BE2C (cell line): Measurements from ENCODE around the gene PRDM15.

Experiments
- DNase-seq: peaks from one replicate; pipeline ENCODE4 v3.0.0-alpha.2; 2020
- H3K27me3 ChIP-seq: fragments of 250-450 bp; sonication (Bioruptor Pico); 2 replicates; pipeline ENCODE4 v1.5.1; 2020; ENCODE audit warnings: mild to moderate bottlenecking
- H3K36me3 ChIP-seq: fragments of 250-450 bp; sonication (Bioruptor Pico); 2 replicates; pipeline ENCODE4 v1.5.1; 2020; ENCODE audit warnings: mild to moderate bottlenecking
- H3K4me1 ChIP-seq: fragments of 250-450 bp; sonication (Bioruptor Pico); 2 replicates; pipeline ENCODE4 v1.5.1; 2020
- H3K4me3 ChIP-seq: 2 replicates; pipeline ENCODE4 v1.5.1; 2011; ENCODE audit warnings: low read depth, low read length
- H3K9me3 ChIP-seq: fragments of 250-450 bp; sonication (Bioruptor Pico); 2 replicates; pipeline ENCODE4 v1.5.1; 2020
- TF ChIP-seq, protein P1 (sequence below): IDR thresholded peaks from 2 replicates; pipeline ENCODE4 v1.5.1; 2012; ENCODE audit warnings: mild to moderate bottlenecking, low read depth, low read length

PRDM15 gene

GRCh38 chr21:41809891-41810596, 69.1 kb downstream of the PRDM15 start:
- H3K4me3 ChIP-seq: no peak overlapping the region
- no peaks in the 10 kb centered on the region for H3K27me3 ChIP-seq
- no peaks in the 10 kb centered on the region for H3K9me3 ChIP-seq
- TF ChIP-seq, protein P1, sequence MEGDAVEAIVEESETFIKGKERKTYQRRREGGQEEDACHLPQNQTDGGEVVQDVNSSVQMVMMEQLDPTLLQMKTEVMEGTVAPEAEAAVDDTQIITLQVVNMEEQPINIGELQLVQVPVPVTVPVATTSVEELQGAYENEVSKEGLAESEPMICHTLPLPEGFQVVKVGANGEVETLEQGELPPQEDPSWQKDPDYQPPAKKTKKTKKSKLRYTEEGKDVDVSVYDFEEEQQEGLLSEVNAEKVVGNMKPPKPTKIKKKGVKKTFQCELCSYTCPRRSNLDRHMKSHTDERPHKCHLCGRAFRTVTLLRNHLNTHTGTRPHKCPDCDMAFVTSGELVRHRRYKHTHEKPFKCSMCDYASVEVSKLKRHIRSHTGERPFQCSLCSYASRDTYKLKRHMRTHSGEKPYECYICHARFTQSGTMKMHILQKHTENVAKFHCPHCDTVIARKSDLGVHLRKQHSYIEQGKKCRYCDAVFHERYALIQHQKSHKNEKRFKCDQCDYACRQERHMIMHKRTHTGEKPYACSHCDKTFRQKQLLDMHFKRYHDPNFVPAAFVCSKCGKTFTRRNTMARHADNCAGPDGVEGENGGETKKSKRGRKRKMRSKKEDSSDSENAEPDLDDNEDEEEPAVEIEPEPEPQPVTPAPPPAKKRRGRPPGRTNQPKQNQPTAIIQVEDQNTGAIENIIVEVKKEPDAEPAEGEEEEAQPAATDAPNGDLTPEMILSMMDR: no peak
- no peaks in the 10 kb centered on the region for H3K4me1 ChIP-seq
- H3K36me3 ChIP-seq: peaks cover 6% of the 10 kb centered on the region; the same call in 1 of the 2 replicates
- DNase-seq: no peak

DNA sequence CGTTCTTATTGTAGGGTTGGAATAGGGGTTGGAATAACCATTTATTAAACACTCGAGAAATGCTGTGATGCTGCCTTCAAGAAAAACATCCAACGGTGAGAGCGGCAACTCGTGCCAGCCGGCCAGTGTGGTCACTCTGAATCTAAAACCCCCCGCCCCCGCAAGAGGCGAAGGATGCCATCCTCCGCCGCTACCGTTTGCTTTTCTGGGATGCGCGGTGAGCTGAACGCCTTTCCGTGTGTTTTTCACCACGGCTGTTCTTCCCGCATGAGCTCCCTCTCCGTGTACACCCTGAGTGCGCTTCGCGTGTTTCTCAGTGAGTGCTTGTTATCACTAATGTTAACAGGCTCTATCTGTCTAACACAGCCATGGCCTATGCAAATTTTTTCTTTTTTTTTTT, 70.3 kb downstream of the PRDM15 start:
- H3K4me1 ChIP-seq: no peaks in the 10 kb centered on the region
- H3K36me3 ChIP-seq: peaks cover 6% of the 10 kb centered on the region; the same call in 1 of the 2 replicates
- H3K4me3 ChIP-seq: no peak overlapping the region
- TF ChIP-seq, protein P1: no peak
- H3K27me3 ChIP-seq: no peaks in the 10 kb centered on the region
- DNase-seq: no peak
- H3K9me3 ChIP-seq: no peaks in the 10 kb centered on the region

DNA sequence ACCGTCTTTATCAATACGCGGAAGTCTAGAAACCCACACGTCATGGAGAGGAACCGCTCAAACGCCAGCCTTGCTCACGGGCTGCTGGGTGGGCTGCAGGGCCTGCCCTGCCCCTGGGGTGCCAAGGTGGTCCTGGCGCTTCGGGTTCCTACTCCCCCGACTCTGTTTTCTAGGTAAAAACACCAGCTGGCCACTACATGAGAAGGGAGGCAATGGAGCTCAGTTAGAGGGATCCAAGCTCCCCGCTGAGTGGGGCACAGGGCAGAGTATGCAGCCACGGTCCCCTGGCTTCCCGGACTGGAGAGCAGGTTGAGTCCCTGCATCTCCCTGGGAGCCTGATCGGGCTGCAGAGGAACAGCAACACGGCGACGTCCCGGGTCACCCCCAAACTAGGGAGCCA, 71.0 kb downstream of the PRDM15 start:
- no peak for DNase-seq
- Histone ChIP-seq H3K4me1 (no peaks in the 10 kb centered on the region), H3K9me3 (no peaks in the 10 kb centered on the region), H3K36me3 (peaks cover 6% of the 10 kb centered on the region; the same call in 1 of the 2 replicates), H3K27me3 (no peaks in the 10 kb centered on the region), H3K4me3 (no peak overlapping the region)
- TF ChIP-seq, protein P1: no peak

- Histone ChIP-seq H3K4me3 (no peak overlapping the region), H3K36me3 (peaks cover 6% of the 10 kb centered on the region), H3K4me1 (no peaks in the 10 kb centered on the region), H3K9me3 (no peaks in the 10 kb centered on the region), H3K27me3 (no peaks in the 10 kb centered on the region)
- DNase-seq: no peak
- TF ChIP-seq, protein P1: no peak
Measured at GRCh38 chr21:41806773-41807172, 72.4 kb downstream of the PRDM15 start.

DNA sequence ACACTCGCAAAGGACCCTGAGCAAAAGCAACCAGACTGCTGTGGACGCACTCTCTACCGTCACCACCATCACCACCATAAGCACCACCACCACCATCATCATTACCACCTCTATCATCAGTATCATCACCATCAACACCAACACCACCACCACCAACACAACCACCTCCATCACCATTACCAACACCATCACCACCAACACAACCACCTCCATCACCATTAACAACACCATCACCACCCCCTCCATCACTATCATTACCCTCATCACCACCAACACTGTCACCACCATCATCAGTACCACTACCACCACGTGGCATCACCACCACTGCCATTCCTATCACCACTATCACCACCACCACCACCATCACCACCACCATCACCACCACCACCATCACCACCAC, 73.5 kb downstream of the PRDM15 start:
- no peaks in the 10 kb centered on the region for H3K9me3 ChIP-seq
- no peak for DNase-seq
- TF ChIP-seq, protein P1: no peak
- H3K36me3 ChIP-seq: peaks cover 13% of the 10 kb centered on the region
- no peaks in the 10 kb centered on the region for H3K27me3 ChIP-seq
- no peaks in the 10 kb centered on the region for H3K4me1 ChIP-seq
- H3K4me3 ChIP-seq: no peak overlapping the region

DNA sequence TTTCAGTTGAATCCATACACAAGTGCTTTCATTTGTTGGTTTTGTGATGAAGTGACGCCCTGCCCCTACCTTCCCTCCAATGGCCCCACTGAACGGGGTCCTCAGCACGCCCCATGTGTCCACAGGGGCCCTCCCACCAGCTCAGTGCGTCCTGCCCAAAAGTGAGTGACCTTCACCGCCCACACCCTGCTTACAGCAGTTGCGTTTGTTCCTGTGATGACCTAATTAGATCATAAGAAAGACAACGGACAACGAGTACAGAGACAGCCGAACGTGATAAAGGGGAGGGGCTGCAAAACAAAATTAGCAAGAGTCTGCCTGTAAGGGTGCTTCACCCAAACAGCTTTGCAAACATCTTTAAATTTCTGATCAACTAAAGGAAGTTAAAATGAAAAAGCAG, 74.1 kb downstream of the PRDM15 start:
- no peaks in the 10 kb centered on the region for H3K27me3 ChIP-seq
- TF ChIP-seq, protein P1: no peak
- H3K9me3 ChIP-seq: no peaks in the 10 kb centered on the region
- H3K4me3 ChIP-seq: no peak overlapping the region
- H3K36me3 ChIP-seq: peaks cover 8% of the 10 kb centered on the region
- DNase-seq: no peak
- H3K4me1 ChIP-seq: no peaks in the 10 kb centered on the region
